ENCODE results near the gene STARD13.

STARD13 gene

DNA sequence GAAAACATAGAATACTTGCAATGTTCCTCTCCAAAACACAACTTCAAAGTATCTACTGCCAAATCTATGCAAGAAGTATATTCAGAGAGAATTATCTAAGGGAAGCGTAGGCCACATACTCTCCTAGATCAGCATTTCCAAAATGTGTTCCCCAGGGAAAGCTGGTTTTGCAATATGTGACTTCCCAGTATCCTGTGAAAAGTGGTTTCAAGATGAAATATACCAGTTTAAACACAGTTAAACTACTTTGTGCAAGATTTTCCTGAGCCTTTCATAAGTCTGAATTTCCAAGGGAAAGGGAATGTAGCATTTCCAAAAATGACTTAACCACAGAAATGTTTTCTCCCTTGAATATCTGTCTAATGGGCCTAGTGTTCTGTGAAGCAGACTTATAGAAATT lies 7.6 kb downstream of the STARD13 start:
- H3K4me3 ChIP-seq (replicated peaks; ENCODE audit: low read depth, low read length), result no peak overlapping the region
- TF ChIP-seq, protein P1, sequence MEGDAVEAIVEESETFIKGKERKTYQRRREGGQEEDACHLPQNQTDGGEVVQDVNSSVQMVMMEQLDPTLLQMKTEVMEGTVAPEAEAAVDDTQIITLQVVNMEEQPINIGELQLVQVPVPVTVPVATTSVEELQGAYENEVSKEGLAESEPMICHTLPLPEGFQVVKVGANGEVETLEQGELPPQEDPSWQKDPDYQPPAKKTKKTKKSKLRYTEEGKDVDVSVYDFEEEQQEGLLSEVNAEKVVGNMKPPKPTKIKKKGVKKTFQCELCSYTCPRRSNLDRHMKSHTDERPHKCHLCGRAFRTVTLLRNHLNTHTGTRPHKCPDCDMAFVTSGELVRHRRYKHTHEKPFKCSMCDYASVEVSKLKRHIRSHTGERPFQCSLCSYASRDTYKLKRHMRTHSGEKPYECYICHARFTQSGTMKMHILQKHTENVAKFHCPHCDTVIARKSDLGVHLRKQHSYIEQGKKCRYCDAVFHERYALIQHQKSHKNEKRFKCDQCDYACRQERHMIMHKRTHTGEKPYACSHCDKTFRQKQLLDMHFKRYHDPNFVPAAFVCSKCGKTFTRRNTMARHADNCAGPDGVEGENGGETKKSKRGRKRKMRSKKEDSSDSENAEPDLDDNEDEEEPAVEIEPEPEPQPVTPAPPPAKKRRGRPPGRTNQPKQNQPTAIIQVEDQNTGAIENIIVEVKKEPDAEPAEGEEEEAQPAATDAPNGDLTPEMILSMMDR (IDR thresholded peaks at IDR 0.05; ENCODE audit: low read length, missing control alignments), result no peak
- DNase-seq (ENCODE audit: low read depth), result peak; percentile 42

DNA sequence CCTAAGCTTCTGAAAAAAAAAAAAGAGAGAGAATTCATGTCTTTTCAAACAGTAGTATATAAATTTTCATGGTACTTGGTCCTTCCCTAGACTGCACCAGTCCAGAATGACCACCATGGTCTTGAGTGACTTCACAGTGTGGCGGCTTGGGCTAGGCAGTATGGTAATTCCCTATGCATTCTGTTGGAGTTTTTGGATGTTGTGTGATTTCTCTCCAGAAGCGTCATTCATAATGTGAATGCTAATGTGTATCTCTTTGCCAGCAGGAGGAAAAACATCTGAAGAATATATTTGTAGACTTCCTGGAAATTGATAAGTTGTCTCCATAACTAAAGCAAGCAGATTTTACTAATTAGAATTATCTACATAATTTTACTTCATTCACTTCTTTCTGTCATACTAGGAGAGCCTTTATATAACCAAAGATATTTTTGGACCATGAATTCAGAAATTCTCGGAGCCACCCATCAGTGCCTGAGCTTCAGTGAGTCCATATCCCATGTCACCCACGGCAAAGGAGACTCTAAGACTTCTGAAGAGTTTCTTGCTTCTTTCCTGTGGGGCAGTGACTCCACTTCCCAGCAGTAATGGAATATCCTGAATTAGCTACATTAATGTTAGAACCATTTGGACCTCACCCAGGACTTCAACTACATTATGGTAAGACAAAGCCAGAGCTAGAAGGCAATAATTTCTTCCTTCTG lies 8.4 kb downstream of the STARD13 start:
- no peak for DNase-seq (ENCODE audit: low read depth)
- H3K4me3 ChIP-seq (replicated peaks; ENCODE audit: low read depth, low read length), result no peak overlapping the region
- TF ChIP-seq, protein P1 (IDR thresholded peaks at IDR 0.05; ENCODE audit: low read length, missing control alignments), result no peak

DNA sequence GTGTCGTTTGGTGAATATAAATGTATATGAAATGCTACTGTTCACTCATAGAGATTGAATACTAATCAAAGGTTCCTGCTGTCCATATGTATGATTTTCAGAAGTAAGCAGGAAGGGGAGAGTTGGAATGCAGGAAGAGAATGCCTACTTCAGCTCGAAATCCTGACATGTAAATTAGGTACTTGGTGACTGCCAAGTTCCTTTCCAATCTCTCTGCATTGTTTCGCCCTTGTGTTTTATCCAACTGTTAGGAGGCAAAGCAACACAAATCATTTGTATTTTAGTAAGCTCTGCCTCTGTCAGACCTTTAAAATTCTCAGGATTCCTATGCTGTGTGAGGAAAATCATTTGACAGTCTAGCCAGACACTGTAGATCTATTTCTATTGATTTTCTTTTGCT lies 9.0 kb downstream of the STARD13 start:
- TF ChIP-seq, protein P1 (IDR thresholded peaks at IDR 0.05; ENCODE audit: low read length, missing control alignments), result no peak
- peak; percentile 80 for DNase-seq (ENCODE audit: low read depth)
- no peak overlapping the region for H3K4me3 ChIP-seq (replicated peaks; ENCODE audit: low read depth, low read length)

DNA sequence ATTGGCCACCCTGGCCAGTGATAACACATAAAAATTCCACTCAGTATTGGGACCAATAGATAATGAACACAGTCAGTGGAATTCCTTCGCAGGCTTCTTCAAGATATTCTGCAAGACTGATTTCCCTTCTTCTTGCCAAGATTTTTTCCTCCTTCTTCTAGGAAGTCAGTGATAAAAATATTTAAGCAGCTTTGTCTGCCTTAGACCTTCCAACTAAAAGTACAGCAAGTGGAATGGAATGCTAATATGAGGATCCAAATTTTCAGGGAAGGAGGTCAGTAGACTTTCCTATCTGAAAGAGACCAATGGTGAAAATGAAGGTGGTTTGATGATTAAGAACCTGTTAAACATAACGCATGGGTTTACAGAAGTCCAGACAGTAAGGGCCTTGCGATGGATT lies 9.6 kb downstream of the STARD13 start:
- no peak overlapping the region for H3K4me3 ChIP-seq (replicated peaks; ENCODE audit: low read depth, low read length)
- DNase-seq (ENCODE audit: low read depth), result peak; percentile 73
- TF ChIP-seq, protein P1 (IDR thresholded peaks at IDR 0.05; ENCODE audit: low read length, missing control alignments), result no peak

DNA sequence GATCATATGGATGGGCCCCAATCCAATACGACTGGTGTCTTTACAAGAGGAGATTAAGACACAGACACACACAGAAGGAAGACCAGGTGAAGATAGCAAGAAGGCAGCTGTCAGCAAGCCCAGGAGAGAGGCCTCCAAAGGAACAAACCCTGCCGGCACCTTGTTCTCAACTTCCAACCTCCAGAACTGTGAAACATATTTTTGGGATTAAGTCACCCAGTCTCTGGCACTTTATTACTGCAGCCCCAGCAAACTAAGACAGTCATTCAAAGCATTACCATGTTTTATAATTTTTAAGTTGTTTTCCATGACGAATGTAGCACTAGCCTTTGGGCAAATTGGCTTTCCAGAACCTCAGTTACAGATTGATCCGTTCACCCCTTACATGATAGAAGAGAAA lies 11.3 kb downstream of the STARD13 start:
- TF ChIP-seq, protein P1 (IDR thresholded peaks at IDR 0.05; ENCODE audit: low read length, missing control alignments), result no peak
- no peak overlapping the region for H3K4me3 ChIP-seq (replicated peaks; ENCODE audit: low read depth, low read length)
- DNase-seq (ENCODE audit: low read depth), result no peak

DNA sequence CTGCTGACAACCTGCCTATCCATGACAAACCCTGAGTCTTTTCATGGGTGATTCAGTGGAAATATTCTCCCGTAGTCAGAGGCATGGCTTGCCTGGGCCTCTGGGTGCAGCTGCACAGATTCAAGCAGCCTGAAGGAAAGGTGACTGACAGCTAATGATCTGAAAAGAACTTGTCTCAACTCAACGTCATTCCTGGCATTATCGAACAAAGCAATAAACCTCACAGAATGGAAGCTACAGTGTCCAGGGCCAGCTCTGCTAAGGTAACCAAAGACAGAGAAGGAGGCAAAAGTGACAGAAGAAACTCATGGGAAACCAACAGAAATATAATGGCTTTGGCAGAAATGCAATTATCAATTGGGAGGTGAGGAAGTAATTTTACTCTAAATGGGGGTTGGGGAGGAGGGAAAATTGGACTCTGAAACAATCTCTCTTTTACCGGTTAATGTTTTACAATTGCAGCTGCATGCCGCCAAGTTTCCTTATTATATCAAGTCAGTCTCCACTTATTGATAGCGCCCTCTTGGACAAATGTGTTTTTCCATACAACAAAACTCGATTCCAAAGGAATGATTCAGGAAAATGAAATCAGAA lies 12.9 kb downstream of the STARD13 start:
- TF ChIP-seq, protein P1 (IDR thresholded peaks at IDR 0.05; ENCODE audit: low read length, missing control alignments), result no peak
- no peak for DNase-seq (ENCODE audit: low read depth)
- no peak overlapping the region for H3K4me3 ChIP-seq (replicated peaks; ENCODE audit: low read depth, low read length)

DNA sequence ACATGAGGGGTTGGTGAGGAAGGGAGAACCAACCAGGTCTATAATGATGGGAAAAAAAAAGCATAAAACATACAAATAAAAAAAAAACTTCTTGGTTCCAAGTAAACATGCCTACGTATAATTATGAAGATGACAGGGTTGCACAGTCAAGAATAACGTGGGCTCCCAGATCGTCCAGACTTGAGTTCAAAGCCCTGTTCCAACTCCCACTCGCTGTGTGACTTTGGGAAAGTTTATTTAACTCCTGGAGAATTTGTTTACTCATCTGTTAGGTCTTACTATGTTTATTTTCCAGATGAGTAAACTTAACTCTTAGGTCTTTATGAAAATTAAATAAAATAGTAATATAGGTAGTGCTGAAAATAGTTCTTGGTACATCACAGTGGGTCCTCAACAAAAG lies 13.8 kb downstream of the STARD13 start:
- TF ChIP-seq, protein P1 (IDR thresholded peaks at IDR 0.05; ENCODE audit: low read length, missing control alignments), result no peak
- H3K4me3 ChIP-seq (replicated peaks; ENCODE audit: low read depth, low read length), result no peak overlapping the region
- DNase-seq (ENCODE audit: low read depth), result no peak

All from fibroblast of pulmonary artery (primary cell).